Measurements from ENCODE around the gene MSANTD2.

DNA sequence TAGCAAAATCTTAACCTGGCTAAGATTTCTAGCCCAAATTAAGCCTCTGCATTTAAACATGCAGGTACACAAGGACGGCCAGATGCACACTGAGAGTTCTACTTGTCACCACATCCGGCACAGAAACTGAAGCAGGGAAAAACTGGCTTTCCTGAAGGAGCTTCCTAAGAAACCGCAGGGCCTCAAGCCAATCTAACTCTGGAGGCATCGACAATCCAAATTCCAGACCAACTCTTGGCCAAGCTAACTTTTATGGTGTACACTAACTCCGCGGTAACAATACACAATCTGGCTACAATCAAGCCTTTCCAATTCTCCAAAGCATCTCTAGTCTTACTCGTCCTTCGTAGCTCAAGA lies 1.2 kb downstream of the MSANTD2 start:
- TF ChIP-seq, protein P1, sequence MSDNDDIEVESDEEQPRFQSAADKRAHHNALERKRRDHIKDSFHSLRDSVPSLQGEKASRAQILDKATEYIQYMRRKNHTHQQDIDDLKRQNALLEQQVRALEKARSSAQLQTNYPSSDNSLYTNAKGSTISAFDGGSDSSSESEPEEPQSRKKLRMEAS (IDR thresholded peaks at IDR 0.05; ENCODE audit: low read depth, low read length), result no peak
- TF ChIP-seq, protein P2, sequence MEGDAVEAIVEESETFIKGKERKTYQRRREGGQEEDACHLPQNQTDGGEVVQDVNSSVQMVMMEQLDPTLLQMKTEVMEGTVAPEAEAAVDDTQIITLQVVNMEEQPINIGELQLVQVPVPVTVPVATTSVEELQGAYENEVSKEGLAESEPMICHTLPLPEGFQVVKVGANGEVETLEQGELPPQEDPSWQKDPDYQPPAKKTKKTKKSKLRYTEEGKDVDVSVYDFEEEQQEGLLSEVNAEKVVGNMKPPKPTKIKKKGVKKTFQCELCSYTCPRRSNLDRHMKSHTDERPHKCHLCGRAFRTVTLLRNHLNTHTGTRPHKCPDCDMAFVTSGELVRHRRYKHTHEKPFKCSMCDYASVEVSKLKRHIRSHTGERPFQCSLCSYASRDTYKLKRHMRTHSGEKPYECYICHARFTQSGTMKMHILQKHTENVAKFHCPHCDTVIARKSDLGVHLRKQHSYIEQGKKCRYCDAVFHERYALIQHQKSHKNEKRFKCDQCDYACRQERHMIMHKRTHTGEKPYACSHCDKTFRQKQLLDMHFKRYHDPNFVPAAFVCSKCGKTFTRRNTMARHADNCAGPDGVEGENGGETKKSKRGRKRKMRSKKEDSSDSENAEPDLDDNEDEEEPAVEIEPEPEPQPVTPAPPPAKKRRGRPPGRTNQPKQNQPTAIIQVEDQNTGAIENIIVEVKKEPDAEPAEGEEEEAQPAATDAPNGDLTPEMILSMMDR (IDR thresholded peaks at IDR 0.05; ENCODE audit: low read depth, low read length), result no peak
- no peak for TF ChIP-seq POLR2A (IDR thresholded peaks at IDR 0.05; ENCODE audit: extremely low read depth, insufficient read length)
- TF ChIP-seq MYC (IDR thresholded peaks at IDR 0.05; ENCODE audit: low read depth, low read length), result no peak

Measured in NB4 (cell line).